ENCODE measurements around the gene SSBP4.
A peak's percentile ranks its signal among the peaks of the same experiment; 100 is the strongest.

The SSBP4 gene

DNA sequence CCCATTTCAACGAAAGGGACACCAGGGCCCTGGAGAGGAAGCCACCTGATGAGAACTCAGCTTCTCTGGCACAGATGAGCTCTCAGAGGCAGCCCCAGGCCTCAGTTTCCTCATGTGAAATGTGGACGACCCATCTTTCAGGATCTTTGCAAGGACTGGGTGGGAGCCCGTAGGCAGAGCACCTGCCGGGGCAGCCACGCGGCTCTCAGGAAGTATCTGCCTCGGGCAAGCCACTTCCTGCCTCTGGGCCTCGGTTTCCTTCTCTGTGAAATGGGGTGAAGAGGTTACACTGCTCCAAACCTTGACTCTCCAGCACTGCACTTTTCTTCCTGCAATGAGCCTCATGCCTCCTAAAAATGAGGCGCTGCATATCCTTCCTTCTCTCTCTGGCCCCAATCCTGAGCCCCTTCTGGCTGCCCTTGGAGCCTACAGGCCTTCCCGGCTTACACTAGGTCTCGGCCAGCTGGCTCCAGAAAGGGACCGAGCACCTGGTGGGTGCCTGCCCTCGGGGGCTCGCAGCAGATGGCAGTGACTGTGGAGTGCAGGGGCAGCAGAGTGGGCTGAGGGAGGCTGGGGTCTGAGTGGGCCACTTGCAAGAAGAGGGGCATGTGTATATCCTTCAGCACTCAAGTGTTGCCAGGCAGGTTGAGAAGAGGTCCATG, 3.5 kb downstream of the SSBP4 start:
- peaks cover 14% of the 10 kb centered on the region for H3K27me3 Mint-ChIP-seq
- no peaks in the 10 kb centered on the region for H3K9me3 Mint-ChIP-seq
- peak overlapping the region; percentile 87 for H3K4me3 Mint-ChIP-seq
- peak; percentile 48 for DNase-seq
- peak overlapping the region; percentile 87 for H3K27ac Mint-ChIP-seq
- H3K36me3 Mint-ChIP-seq (ENCODE audit: low read depth), result peaks cover 39% of the 10 kb centered on the region
- H3K4me1 Mint-ChIP-seq (ENCODE audit: low read depth), result peaks cover 69% of the 10 kb centered on the region

- Mint-ChIP-seq H3K27ac (peak overlapping the region; percentile 87), H3K27me3 (peaks cover 6% of the 10 kb centered on the region), H3K36me3 (ENCODE audit: low read depth) (peaks cover 42% of the 10 kb centered on the region), H3K4me3 (peak overlapping the region; percentile 87), H3K9me3 (no peaks in the 10 kb centered on the region), H3K4me1 (ENCODE audit: low read depth) (peaks cover 64% of the 10 kb centered on the region)
- no peak for DNase-seq
Observed at GRCh38 chr19:18423258-18424020, 4.2 kb downstream of the SSBP4 start.

- Mint-ChIP-seq H3K9me3 (no peaks in the 10 kb centered on the region), H3K4me1 (ENCODE audit: low read depth) (peaks cover 60% of the 10 kb centered on the region), H3K27ac (no peak overlapping the region), H3K4me3 (no peak overlapping the region), H3K36me3 (ENCODE audit: low read depth) (peaks cover 42% of the 10 kb centered on the region), H3K27me3 (no peaks in the 10 kb centered on the region)
- DNase-seq, result no peak
Observed at GRCh38 chr19:18424122-18424889, 5.1 kb downstream of the SSBP4 start.

DNA sequence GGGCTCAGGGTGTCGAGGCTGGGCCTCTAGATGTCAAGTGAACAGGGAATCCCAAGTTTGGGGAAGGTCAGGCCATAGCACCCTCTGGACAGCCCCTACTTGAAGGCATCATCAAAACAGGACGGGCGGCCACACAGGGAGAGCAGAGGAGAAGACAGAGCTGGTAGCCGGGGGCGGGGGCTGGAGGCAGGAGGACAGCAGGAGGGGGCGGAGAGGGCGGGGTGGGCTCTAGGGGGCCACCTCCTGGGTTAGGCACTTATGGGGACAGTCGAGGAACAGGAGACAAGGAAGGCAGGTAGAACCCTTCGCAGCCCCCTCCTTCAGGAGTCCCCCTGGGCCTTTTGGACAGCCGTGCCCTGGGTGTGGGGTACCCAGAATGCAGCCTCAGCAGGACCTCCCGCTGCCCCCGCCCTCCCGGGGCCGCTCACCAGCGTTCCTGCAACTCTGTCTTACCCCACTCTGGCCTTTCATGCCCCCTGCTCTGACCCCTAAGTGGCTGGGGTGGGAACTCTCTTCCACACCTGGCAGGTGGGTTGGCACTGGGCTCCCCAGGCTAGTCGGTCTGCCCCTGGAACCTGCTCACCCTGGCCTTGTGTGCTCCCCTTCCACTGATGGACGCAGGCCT, 5.8 kb downstream of the SSBP4 start:
- Mint-ChIP-seq H3K36me3 (ENCODE audit: low read depth) (peaks cover 42% of the 10 kb centered on the region), H3K27ac (peak overlapping the region; percentile 54), H3K4me3 (no peak overlapping the region), H3K4me1 (ENCODE audit: low read depth) (peaks cover 66% of the 10 kb centered on the region), H3K9me3 (no peaks in the 10 kb centered on the region), H3K27me3 (no peaks in the 10 kb centered on the region)
- no peak for DNase-seq

GRCh38 chr19:18425515-18426415, 6.6 kb downstream of the SSBP4 start:
- DNase-seq, result no peak
- Mint-ChIP-seq H3K27ac (peak overlapping the region; percentile 54), H3K9me3 (no peaks in the 10 kb centered on the region), H3K4me3 (no peak overlapping the region), H3K4me1 (ENCODE audit: low read depth) (peaks cover 63% of the 10 kb centered on the region), H3K36me3 (ENCODE audit: low read depth) (peaks cover 41% of the 10 kb centered on the region), H3K27me3 (no peaks in the 10 kb centered on the region)

- Mint-ChIP-seq H3K27ac (no peak overlapping the region), H3K4me3 (no peak overlapping the region)
- DNase-seq, result no peak
Observed at GRCh38 chr19:18426416-18426767, 7.2 kb downstream of the SSBP4 start.

DNA sequence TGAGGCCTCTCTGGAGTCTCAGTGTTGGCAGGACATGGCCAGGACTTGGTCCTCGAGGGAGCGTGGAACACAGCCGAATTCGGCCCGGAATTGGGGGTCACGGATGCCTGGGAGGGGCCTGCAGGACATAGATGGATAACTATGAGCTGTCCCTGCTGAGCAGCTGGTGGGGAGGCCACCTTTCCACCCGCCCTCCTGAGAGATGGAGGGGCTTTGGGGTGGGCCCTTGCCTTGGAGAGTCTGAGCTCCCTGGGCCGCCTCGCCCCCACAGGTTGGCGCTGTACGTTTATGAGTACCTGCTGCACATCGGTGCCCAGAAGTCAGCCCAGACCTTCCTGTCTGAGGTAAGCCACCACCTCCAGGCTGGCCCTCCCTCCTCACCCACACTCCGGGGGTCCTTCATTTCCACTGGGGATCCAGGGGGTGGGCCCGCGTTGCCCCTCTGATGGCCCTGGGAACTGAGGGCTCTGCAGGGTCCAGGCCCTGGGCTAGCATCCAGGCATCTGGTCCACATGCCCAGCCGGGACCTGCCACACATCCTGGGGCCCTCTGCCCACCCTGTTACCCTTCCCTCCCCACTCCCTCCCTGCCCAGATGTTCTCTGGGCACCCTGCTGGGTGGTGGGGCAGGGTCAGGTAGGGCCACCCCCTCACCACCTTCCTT, 8.0 kb downstream of the SSBP4 start:
- no peak for DNase-seq
- H3K27me3 Mint-ChIP-seq, result no peaks in the 10 kb centered on the region
- no peaks in the 10 kb centered on the region for H3K9me3 Mint-ChIP-seq
- H3K4me1 Mint-ChIP-seq (ENCODE audit: low read depth), result peaks cover 50% of the 10 kb centered on the region
- peaks cover 33% of the 10 kb centered on the region for H3K36me3 Mint-ChIP-seq (ENCODE audit: low read depth)
- H3K27ac Mint-ChIP-seq, result no peak overlapping the region
- no peak overlapping the region for H3K4me3 Mint-ChIP-seq

More at GRCh38 chr19:18426416-18426767, 7.2 kb downstream of the SSBP4 start:
- H3K4me1 Mint-ChIP-seq (ENCODE audit: low read depth), result peaks cover 57% of the 10 kb centered on the region
- peaks cover 37% of the 10 kb centered on the region for H3K36me3 Mint-ChIP-seq (ENCODE audit: low read depth)
- H3K9me3 Mint-ChIP-seq, result no peaks in the 10 kb centered on the region
- H3K27me3 Mint-ChIP-seq, result no peaks in the 10 kb centered on the region

DNA sequence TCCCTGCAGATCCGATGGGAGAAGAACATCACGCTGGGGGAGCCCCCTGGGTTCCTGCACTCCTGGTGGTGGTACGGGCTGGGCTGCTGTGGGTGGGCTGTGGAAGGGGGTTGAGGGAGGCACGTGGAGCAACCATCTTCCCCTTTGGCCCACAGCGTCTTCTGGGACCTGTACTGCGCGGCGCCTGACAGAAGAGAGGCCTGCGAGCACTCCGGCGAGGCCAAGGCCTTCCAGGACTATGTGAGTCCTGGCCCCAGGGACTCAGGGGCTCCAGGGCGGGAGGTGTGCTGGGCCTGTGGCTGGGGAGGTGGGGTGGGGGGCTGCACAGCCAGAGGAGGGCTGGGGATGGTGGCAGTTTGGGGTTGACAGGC, 8.5 kb downstream of the SSBP4 start:
- peaks cover 32% of the 10 kb centered on the region for H3K36me3 Mint-ChIP-seq (ENCODE audit: low read depth)
- peaks cover 47% of the 10 kb centered on the region for H3K4me1 Mint-ChIP-seq (ENCODE audit: low read depth)
- H3K9me3 Mint-ChIP-seq, result no peaks in the 10 kb centered on the region
- H3K27ac Mint-ChIP-seq, result no peak overlapping the region
- DNase-seq, result no peak
- no peak overlapping the region for H3K4me3 Mint-ChIP-seq
- H3K27me3 Mint-ChIP-seq, result no peaks in the 10 kb centered on the region

- peaks cover 27% of the 10 kb centered on the region for H3K36me3 Mint-ChIP-seq (ENCODE audit: low read depth)
- H3K4me1 Mint-ChIP-seq (ENCODE audit: low read depth), result peaks cover 43% of the 10 kb centered on the region
- no peaks in the 10 kb centered on the region for H3K9me3 Mint-ChIP-seq
- no peak overlapping the region for H3K27ac Mint-ChIP-seq
- DNase-seq, result no peak
- no peak overlapping the region for H3K4me3 Mint-ChIP-seq
- H3K27me3 Mint-ChIP-seq, result no peaks in the 10 kb centered on the region
Observed at GRCh38 chr19:18428173-18428786, 9.1 kb downstream of the SSBP4 start.

- Mint-ChIP-seq H3K36me3 (ENCODE audit: low read depth) (peaks cover 25% of the 10 kb centered on the region), H3K27ac (peak overlapping the region; percentile 40), H3K9me3 (no peaks in the 10 kb centered on the region), H3K4me1 (ENCODE audit: low read depth) (peaks cover 37% of the 10 kb centered on the region), H3K27me3 (no peaks in the 10 kb centered on the region), H3K4me3 (peak overlapping the region; percentile 60)
- peak; percentile 82 for DNase-seq
Observed at GRCh38 chr19:18428787-18429674, 9.8 kb downstream of the SSBP4 start.

- peak overlapping the region; percentile 60 for H3K4me3 Mint-ChIP-seq
- H3K36me3 Mint-ChIP-seq (ENCODE audit: low read depth), result peaks cover 32% of the 10 kb centered on the region
- H3K4me1 Mint-ChIP-seq (ENCODE audit: low read depth), result peaks cover 38% of the 10 kb centered on the region
- H3K27ac Mint-ChIP-seq, result peak overlapping the region; percentile 59
- no peaks in the 10 kb centered on the region for H3K9me3 Mint-ChIP-seq
- no peak for DNase-seq
- no peaks in the 10 kb centered on the region for H3K27me3 Mint-ChIP-seq
Observed at GRCh38 chr19:18429717-18430416, 10.7 kb downstream of the SSBP4 start.

Data from activated T-cell treated with anti-CD3 and anti-CD28 coated beads, Interleukin-2, amount 50 U/mL, for 24 hours (primary cell).